ENCODE results near the gene DNM3.

Gene DNM3

GRCh38 chr1:172395576-172395975, 554.3 kb downstream of the DNM3 start:
- Histone ChIP-seq H3K9me3 (ENCODE audit: control insufficient read depth, insufficient read depth, low read depth, low read length) (no peaks in the 10 kb centered on the region), H3K36me3 (ENCODE audit: control insufficient read depth in 2 of 2, insufficient read depth in 1 of 2, low read length in 2 of 2) (no peaks in the 10 kb centered on the region), H3K4me3 (ENCODE audit: low read depth, low read length) (no peak overlapping the region), H3K27ac (ENCODE audit: extremely low read depth, low read depth, low read length) (no peak overlapping the region), H3K4me1 (ENCODE audit: control insufficient read depth, insufficient read depth, low read length) (no peaks in the 10 kb centered on the region)
- ChIA-PET CTCF (interaction anchor here (0.7 to 1.6 kb wide), 3 partner anchors 229 to 393 kb away, joined by 3 to 4 read pairs (median 3); no protein-coding TSS in a partner anchor), POLR2A (no interaction called here)
- no peak for TF ChIP-seq ZNF416 (tag by site-specific recombination; IDR thresholded peaks at IDR 0.05)
- TF ChIP-seq, protein P1, sequence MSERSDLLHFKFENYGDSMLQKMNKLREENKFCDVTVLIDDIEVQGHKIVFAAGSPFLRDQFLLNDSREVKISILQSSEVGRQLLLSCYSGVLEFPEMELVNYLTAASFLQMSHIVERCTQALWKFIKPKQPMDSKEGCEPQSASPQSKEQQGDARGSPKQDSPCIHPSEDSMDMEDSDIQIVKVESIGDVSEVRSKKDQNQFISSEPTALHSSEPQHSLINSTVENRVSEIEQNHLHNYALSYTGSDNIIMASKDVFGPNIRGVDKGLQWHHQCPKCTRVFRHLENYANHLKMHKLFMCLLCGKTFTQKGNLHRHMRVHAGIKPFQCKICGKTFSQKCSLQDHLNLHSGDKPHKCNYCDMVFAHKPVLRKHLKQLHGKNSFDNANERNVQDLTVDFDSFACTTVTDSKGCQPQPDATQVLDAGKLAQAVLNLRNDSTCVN (tag by site-specific recombination; optimal IDR thresholded peaks at IDR 0.05): no peak
- TF ChIP-seq ZBTB1 (tag by site-specific recombination; IDR thresholded peaks at IDR 0.05): no peak
- TF ChIP-seq MYNN (tag by site-specific recombination; IDR thresholded peaks at IDR 0.05; ENCODE audit: borderline replicate concordance): no peak
- TF ChIP-seq RBAK (tag by site-specific recombination; IDR thresholded peaks at IDR 0.05): no peak
- no peak for TF ChIP-seq ZNF394 (tag by site-specific recombination; IDR thresholded peaks at IDR 0.05; ENCODE audit: borderline replicate concordance)
- TF ChIP-seq ZNF530 (tag by site-specific recombination; IDR thresholded peaks at IDR 0.05; ENCODE audit: low read depth): no peak
- no peak for TF ChIP-seq ZNF366 (tag by site-specific recombination; conservative IDR thresholded peaks at IDR 0.05)
- TF ChIP-seq, protein P2, sequence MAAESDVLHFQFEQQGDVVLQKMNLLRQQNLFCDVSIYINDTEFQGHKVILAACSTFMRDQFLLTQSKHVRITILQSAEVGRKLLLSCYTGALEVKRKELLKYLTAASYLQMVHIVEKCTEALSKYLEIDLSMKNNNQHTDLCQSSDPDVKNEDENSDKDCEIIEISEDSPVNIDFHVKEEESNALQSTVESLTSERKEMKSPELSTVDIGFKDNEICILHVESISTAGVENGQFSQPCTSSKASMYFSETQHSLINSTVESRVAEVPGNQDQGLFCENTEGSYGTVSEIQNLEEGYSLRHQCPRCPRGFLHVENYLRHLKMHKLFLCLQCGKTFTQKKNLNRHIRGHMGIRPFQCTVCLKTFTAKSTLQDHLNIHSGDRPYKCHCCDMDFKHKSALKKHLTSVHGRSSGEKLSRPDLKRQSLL (tag by site-specific recombination; IDR thresholded peaks at IDR 0.05): no peak
- TF ChIP-seq ZSCAN16 (tag by site-specific recombination; IDR thresholded peaks at IDR 0.05): no peak
- no peak for TF ChIP-seq ZBTB21 (tag by site-specific recombination; IDR thresholded peaks at IDR 0.05)
- TF ChIP-seq, protein P3, sequence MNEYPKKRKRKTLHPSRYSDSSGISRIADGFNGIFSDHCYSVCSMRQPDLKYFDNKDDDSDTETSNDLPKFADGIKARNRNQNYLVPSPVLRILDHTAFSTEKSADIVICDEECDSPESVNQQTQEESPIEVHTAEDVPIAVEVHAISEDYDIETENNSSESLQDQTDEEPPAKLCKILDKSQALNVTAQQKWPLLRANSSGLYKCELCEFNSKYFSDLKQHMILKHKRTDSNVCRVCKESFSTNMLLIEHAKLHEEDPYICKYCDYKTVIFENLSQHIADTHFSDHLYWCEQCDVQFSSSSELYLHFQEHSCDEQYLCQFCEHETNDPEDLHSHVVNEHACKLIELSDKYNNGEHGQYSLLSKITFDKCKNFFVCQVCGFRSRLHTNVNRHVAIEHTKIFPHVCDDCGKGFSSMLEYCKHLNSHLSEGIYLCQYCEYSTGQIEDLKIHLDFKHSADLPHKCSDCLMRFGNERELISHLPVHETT (tag by site-specific recombination; IDR thresholded peaks at IDR 0.05): no peak
- TF ChIP-seq ZNF830 (tag by site-specific recombination; IDR thresholded peaks at IDR 0.05; ENCODE audit: low read depth): no peak
- TF ChIP-seq REST (tag by site-specific recombination; IDR thresholded peaks at IDR 0.05): no peak
- no peak for TF ChIP-seq ZBTB44 (tag by site-specific recombination; IDR thresholded peaks at IDR 0.05)
- no peak for TF ChIP-seq ZNF843 (tag by site-specific recombination; IDR thresholded peaks at IDR 0.05)
- no peak for TF ChIP-seq ZNF146 (tag by site-specific recombination; IDR thresholded peaks at IDR 0.05)
- TF ChIP-seq ZNF624 (tag by site-specific recombination; IDR thresholded peaks at IDR 0.05): no peak
